Activated naive CD4-positive, alpha-beta T cell treated with anti-CD3 and anti-CD28 coated beads for 36 hours (primary cell): Measurements from ENCODE around the gene SLC7A6. TPM values are rescaled to one million over a fixed set of nuclear protein-coding genes. Genes with fewer than 3 reads are reported as not detected.

Experiments used
- CTCF ChIA-PET: fragments of 350-600 bp; sonication (Branson Sonifier 250); formaldehyde crosslinking; loops from one replicate; lab custom pipeline; 2021; ENCODE audit warnings: antibody characterized with exemption; lab: Charles Lee
- DNase-seq: peaks from one replicate; pipeline ENCODE4 v3.0.0-alpha.2; 2020
- H3K27ac Mint-ChIP-seq: one replicate; pipeline ENCODE4 v1.8.0; 2021; ENCODE audit warnings: mild to moderate bottlenecking, mixed read lengths
- H3K27me3 Mint-ChIP-seq: one replicate; pipeline ENCODE4 v1.8.0; 2021; ENCODE audit warnings: low read depth, mixed read lengths
- H3K36me3 Mint-ChIP-seq: one replicate; pipeline ENCODE4 v1.8.0; 2021; ENCODE audit warnings: low read depth, mixed read lengths
- H3K4me1 Mint-ChIP-seq: one replicate; pipeline ENCODE4 v1.8.0; 2021; ENCODE audit warnings: low read depth, mixed read lengths
- H3K4me3 Mint-ChIP-seq: one replicate; pipeline ENCODE4 v1.8.0; 2021; ENCODE audit warnings: mild to moderate bottlenecking, moderate library complexity, mixed read lengths
- H3K9me3 Mint-ChIP-seq: one replicate; pipeline ENCODE4 v1.8.0; 2021; ENCODE audit warnings: mixed read lengths
- intact Hi-C: fragments of 100-400 bp; cut with micrococcal nuclease; formaldehyde crosslinking; loops from one replicate; pipeline ENCODE4 v1.15.1; 2023
- total RNA-seq, 2 experiments: library from RNA; stranded (reverse); gene quantifications; one replicate each; pipeline ENCODE4 v1.2.3, GENCODE V29; 2021

SLC7A6 gene
- total RNA-seq, 2 experiments from 2014 or later, result 79.4 to 83.4 TPM

GRCh38 chr16:68247400-68247799, 16.9 kb upstream of the SLC7A6 start:
- Mint-ChIP-seq H3K27ac (no peak overlapping the region), H3K4me3 (no peak overlapping the region), H3K9me3 (no peaks in the 10 kb centered on the region), H3K27me3 (no peaks in the 10 kb centered on the region), H3K4me1 (peaks cover 20% of the 10 kb centered on the region), H3K36me3 (peaks cover 7% of the 10 kb centered on the region)
- CTCF ChIA-PET, result interaction anchor here (1.4 to 5.7 kb wide), 3 partner anchors 14 to 17 kb away, joined by 3 to 39 read pairs (median 24); partner anchors contain the start of gene SLC7A6
- intact Hi-C loops, result no loop called here
- no peak for DNase-seq

- peaks cover 7% of the 10 kb centered on the region for H3K36me3 Mint-ChIP-seq
- H3K4me3 Mint-ChIP-seq, result no peak overlapping the region
- peaks cover 20% of the 10 kb centered on the region for H3K4me1 Mint-ChIP-seq
- H3K27ac Mint-ChIP-seq, result no peak overlapping the region
- no peak for DNase-seq
- no peaks in the 10 kb centered on the region for H3K9me3 Mint-ChIP-seq
- intact Hi-C loops, result no loop called here
- H3K27me3 Mint-ChIP-seq, result no peaks in the 10 kb centered on the region
- CTCF ChIA-PET, result interaction anchor here (5.7 kb wide), 1 partner anchor 13 kb away, joined by 39 read pairs; no protein-coding TSS in a partner anchor
Measured at GRCh38 chr16:68247932-68248331, 16.4 kb upstream of the SLC7A6 start.

- Mint-ChIP-seq H3K9me3 (no peaks in the 10 kb centered on the region), H3K27ac (no peak overlapping the region), H3K36me3 (peaks cover 7% of the 10 kb centered on the region), H3K4me1 (peaks cover 19% of the 10 kb centered on the region), H3K27me3 (no peaks in the 10 kb centered on the region), H3K4me3 (no peak overlapping the region)
- no peak for DNase-seq
- intact Hi-C loops, result no loop called here
- CTCF ChIA-PET, result interaction anchor here (5.7 kb wide), 1 partner anchor 12 kb away, joined by 39 read pairs; no protein-coding TSS in a partner anchor
Measured at GRCh38 chr16:68249371-68249770, 15.0 kb upstream of the SLC7A6 start.

- CTCF ChIA-PET, result interaction anchor here (1.4 to 5.7 kb wide), 4 partner anchors 10 to 81 kb away, joined by 3 to 39 read pairs (median 10); partner anchors contain the start of gene SLC7A6
- intact Hi-C loops, result no loop called here
- H3K9me3 Mint-ChIP-seq, result no peaks in the 10 kb centered on the region
- DNase-seq, result no peak
- no peaks in the 10 kb centered on the region for H3K27me3 Mint-ChIP-seq
- no peak overlapping the region for H3K4me3 Mint-ChIP-seq
- peaks cover 9% of the 10 kb centered on the region for H3K4me1 Mint-ChIP-seq
- H3K36me3 Mint-ChIP-seq, result peaks cover 5% of the 10 kb centered on the region
- H3K27ac Mint-ChIP-seq, result no peak overlapping the region
Measured at GRCh38 chr16:68250951-68251350, 13.4 kb upstream of the SLC7A6 start.

GRCh38 chr16:68251832-68252231, 12.5 kb upstream of the SLC7A6 start:
- no peak for DNase-seq
- H3K9me3 Mint-ChIP-seq, result no peaks in the 10 kb centered on the region
- H3K27me3 Mint-ChIP-seq, result no peaks in the 10 kb centered on the region
- H3K27ac Mint-ChIP-seq, result no peak overlapping the region
- intact Hi-C loops, result no loop called here
- H3K4me1 Mint-ChIP-seq, result no peaks in the 10 kb centered on the region
- H3K4me3 Mint-ChIP-seq, result no peak overlapping the region
- CTCF ChIA-PET, result interaction anchor here (0.6 to 5.7 kb wide), 4 partner anchors 9 to 77 kb away, joined by 3 to 39 read pairs (median 10); partner anchors contain the start of gene SLC7A6
- peaks cover 5% of the 10 kb centered on the region for H3K36me3 Mint-ChIP-seq

- peaks cover 5% of the 10 kb centered on the region for H3K36me3 Mint-ChIP-seq
- CTCF ChIA-PET, result interaction anchor here (0.9 to 5.7 kb wide), 4 partner anchors 9 to 76 kb away, joined by 3 to 39 read pairs (median 10); partner anchors contain the start of gene SLC7A6
- no peak overlapping the region for H3K27ac Mint-ChIP-seq
- no peaks in the 10 kb centered on the region for H3K27me3 Mint-ChIP-seq
- intact Hi-C loops, result no loop called here
- no peak overlapping the region for H3K4me3 Mint-ChIP-seq
- peaks cover 2% of the 10 kb centered on the region for H3K4me1 Mint-ChIP-seq
- no peaks in the 10 kb centered on the region for H3K9me3 Mint-ChIP-seq
- no peak for DNase-seq
Measured at GRCh38 chr16:68252383-68252782, 11.9 kb upstream of the SLC7A6 start.

GRCh38 chr16:68253721-68254120, 10.6 kb upstream of the SLC7A6 start:
- no peak for DNase-seq
- Mint-ChIP-seq H3K36me3 (peaks cover 5% of the 10 kb centered on the region), H3K4me1 (peaks cover 5% of the 10 kb centered on the region), H3K27me3 (no peaks in the 10 kb centered on the region), H3K9me3 (no peaks in the 10 kb centered on the region), H3K4me3 (no peak overlapping the region), H3K27ac (no peak overlapping the region)
- intact Hi-C loops, result no loop called here
- CTCF ChIA-PET, result interaction anchor here (0.5 to 2.0 kb wide), 3 partner anchors 9 to 75 kb away, joined by 3 to 7 read pairs (median 6); no protein-coding TSS in a partner anchor

- CTCF ChIA-PET, result interaction anchor here (2.0 kb wide), 1 partner anchor 73 kb away, joined by 7 read pairs; no protein-coding TSS in a partner anchor
- Mint-ChIP-seq H3K4me1 (peaks cover 5% of the 10 kb centered on the region), H3K36me3 (peaks cover 4% of the 10 kb centered on the region), H3K27ac (no peak overlapping the region), H3K4me3 (no peak overlapping the region), H3K27me3 (no peaks in the 10 kb centered on the region), H3K9me3 (no peaks in the 10 kb centered on the region)
- DNase-seq, result no peak
- intact Hi-C loops, result no loop called here
Measured at GRCh38 chr16:68255712-68256111, 8.6 kb upstream of the SLC7A6 start.

- H3K4me3 Mint-ChIP-seq, result no peak overlapping the region
- peak; percentile 56 for DNase-seq
- H3K27ac Mint-ChIP-seq, result no peak overlapping the region
- no peaks in the 10 kb centered on the region for H3K9me3 Mint-ChIP-seq
- H3K27me3 Mint-ChIP-seq, result no peaks in the 10 kb centered on the region
- H3K4me1 Mint-ChIP-seq, result peaks cover 9% of the 10 kb centered on the region
- H3K36me3 Mint-ChIP-seq, result no peaks in the 10 kb centered on the region
- intact Hi-C loops, result no loop called here
- CTCF ChIA-PET, result interaction anchor here (0.6 to 9.0 kb wide), 5 partner anchors 17 to 262 kb away, joined by 3 to 459 read pairs (median 5); no protein-coding TSS in a partner anchor
Measured at GRCh38 chr16:68257251-68257905, 6.9 kb upstream of the SLC7A6 start.

- no peak for DNase-seq
- CTCF ChIA-PET, result interaction anchor here (0.9 to 9.0 kb wide), 5 partner anchors 18 to 186 kb away, joined by 3 to 459 read pairs (median 5); no protein-coding TSS in a partner anchor
- Mint-ChIP-seq H3K36me3 (no peaks in the 10 kb centered on the region), H3K4me1 (peaks cover 11% of the 10 kb centered on the region), H3K9me3 (no peaks in the 10 kb centered on the region), H3K27me3 (no peaks in the 10 kb centered on the region), H3K27ac (no peak overlapping the region), H3K4me3 (no peak overlapping the region)
- intact Hi-C loops, result no loop called here
Measured at GRCh38 chr16:68257906-68258800, 6.2 kb upstream of the SLC7A6 start.

GRCh38 chr16:68259007-68259825, 5.1 kb upstream of the SLC7A6 start:
- DNase-seq, result no peak
- Mint-ChIP-seq H3K27ac (no peak overlapping the region), H3K27me3 (no peaks in the 10 kb centered on the region), H3K9me3 (no peaks in the 10 kb centered on the region), H3K4me3 (no peak overlapping the region), H3K4me1 (peaks cover 19% of the 10 kb centered on the region), H3K36me3 (no peaks in the 10 kb centered on the region)
- CTCF ChIA-PET, result interaction anchor here (0.9 to 9.0 kb wide), 5 partner anchors 28 to 166 kb away, joined by 3 to 459 read pairs (median 74); partner anchors contain the start of genes PRMT7 and SLC7A6OS
- intact Hi-C loops, result no loop called here
